Activated CD4-positive, alpha-beta T cell treated with anti-CD3 and anti-CD28 coated beads, Interleukin-10, Interleukin-2, amounts not matched to agents 100 ng/mL and 50 ng/mL, durations not matched to agents 16 hours and 8 hours (primary cell): Measurements from ENCODE around the gene KLHDC8B.

Experiments
- DNase-seq: peaks from one replicate; pipeline ENCODE4 v3.0.0-alpha.2; 2020

Gene KLHDC8B

GRCh38 chr3:49161197-49161596, 10.2 kb upstream of the KLHDC8B start:
- no peak for DNase-seq

DNA sequence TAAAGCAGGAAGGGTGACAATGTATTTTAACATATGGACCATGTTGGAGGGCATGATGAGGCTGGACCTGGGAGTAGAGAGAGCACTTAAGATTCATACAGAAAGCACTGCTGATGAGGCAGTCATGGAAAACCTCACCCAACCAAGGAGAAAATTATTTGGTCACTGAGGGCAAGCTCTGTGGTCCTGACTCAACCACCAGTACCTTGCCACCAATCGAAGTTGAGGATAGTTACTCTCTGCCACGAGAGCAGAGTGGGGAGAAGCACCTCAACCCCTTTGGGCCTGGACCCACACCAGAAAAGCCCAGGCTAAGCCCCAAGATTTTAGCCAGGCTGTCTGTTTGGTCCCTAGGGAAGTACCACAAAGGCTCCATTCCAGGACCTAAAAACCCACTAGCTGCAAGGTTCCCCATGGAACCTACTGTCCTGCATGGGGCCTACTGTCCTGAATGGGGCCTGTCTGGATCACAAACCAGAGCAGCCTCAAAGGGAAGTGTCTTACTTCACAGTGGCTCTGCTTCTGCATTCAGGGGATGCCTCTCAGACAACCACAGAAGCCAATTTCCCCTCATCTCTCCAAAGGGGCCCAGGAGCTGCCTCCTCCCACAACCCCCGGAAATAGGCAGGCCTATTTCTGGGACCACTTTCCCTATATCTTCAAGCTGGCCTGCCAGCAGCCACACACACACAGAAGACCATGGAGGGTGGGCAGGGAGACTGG, 9.4 kb upstream of the KLHDC8B start:
- DNase-seq = peak; percentile 26

GRCh38 chr3:49162751-49163419, 8.5 kb upstream of the KLHDC8B start:
- DNase-seq = no peak

DNA sequence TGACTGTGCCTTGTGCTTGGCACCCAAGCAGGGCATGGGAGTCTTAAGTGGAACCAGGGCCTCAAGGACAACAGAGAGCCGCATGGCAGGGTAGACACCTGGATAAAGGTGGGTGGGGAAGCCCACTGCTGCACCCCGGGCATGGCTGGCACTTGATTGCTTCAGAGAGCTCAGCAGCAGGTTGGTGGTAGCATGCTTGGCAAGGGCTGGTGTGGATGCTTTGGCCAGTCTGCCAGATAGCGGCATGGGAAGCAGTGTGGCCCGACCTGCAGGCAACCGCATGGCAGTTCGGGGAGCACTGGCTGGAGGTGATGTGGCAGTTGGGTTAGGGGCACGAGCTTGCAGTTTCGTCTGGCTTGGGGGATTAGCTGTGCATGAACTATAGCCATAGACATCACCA, 7.8 kb upstream of the KLHDC8B start:
- no peak for DNase-seq

DNA sequence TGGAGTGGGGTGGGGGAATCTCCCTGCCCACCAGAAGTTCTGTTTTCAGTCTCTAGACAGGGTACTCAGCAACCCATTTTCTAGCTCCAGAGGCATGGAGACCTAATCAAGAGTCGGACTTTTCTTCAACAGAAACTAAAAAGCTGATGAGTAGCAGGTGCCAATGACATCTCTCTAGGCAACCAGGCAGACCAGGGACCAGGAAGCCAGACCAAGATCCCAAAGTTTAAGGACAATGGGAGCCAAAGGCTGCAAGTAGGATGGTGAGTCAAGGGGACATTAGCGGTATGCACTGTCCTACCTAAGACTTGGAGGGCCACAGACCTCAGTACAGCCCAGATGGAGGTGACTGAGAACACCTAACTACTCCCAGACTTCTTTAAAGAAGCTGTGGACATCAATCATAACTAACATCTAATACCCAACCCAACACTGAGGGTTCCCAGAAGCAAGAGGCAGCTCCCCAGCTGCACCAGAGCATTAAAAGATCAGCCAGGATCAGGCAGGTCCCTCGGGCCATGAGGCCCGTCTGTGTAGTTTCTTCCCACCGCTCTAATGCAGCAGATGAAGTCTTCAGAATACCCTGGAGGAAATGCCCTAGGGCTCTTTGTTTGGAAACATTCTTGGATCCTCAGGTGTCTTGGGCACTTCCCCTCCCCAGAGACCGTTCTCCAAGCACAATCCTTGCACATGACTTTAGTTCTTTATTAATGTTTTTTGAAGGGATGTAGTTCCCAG, 6.2 kb upstream of the KLHDC8B start:
- DNase-seq = no peak

DNA sequence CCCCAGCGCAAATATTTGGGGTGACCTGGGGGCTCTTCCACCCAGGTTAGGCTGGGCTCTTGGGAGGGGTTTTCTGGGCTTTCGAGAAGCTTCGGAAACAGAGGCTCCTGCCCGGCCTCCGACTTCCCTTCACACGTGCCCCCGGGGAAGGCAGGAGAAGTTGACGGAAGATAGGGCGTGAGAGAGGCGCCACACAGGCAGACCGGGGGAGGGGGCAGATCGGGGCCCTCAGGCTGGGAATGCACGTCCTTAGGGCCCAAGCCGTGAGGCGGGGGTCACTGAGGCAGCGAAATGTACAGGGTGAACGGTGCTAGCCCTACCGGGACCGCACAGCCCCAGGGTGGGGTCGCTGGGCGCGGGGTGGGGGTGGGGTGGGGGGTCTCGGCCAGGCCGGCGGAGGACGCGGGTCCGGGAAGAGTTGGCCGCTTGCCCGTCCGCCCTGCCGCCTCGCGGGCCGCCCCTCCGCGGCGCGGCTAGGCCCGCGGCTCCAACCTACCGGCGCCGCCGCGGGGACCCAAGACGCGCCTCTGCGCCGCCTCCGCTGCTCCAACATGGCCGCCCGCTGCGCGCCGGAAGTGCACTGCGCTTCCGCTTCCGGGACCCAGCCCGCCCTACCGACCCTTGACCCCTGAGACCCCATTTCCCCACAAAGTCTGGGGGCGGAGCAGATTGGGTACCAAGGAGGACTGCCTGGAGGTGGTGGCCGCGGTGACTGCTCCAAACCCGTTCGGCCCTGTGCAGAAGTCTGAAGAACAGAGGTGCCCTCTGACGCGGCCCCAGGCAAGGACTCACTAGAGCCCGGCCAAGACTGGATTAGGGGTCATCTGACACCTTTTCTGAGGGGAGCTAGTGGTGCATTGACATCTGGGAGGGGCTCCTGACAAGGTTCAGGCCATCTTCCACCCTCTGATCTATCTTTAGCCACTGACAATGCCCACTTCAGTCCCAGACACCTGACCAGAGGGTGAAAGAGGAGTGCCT, 5.3 kb upstream of the KLHDC8B start, which contains the start of gene CCDC71:
Gene CCDC71 (minus strand): TSS at position 561 of the 981 bp plus-strand sequence. CDS start 2,123 bp downstream, outside the sequence.
- DNase-seq = peak; percentile 86

DNA sequence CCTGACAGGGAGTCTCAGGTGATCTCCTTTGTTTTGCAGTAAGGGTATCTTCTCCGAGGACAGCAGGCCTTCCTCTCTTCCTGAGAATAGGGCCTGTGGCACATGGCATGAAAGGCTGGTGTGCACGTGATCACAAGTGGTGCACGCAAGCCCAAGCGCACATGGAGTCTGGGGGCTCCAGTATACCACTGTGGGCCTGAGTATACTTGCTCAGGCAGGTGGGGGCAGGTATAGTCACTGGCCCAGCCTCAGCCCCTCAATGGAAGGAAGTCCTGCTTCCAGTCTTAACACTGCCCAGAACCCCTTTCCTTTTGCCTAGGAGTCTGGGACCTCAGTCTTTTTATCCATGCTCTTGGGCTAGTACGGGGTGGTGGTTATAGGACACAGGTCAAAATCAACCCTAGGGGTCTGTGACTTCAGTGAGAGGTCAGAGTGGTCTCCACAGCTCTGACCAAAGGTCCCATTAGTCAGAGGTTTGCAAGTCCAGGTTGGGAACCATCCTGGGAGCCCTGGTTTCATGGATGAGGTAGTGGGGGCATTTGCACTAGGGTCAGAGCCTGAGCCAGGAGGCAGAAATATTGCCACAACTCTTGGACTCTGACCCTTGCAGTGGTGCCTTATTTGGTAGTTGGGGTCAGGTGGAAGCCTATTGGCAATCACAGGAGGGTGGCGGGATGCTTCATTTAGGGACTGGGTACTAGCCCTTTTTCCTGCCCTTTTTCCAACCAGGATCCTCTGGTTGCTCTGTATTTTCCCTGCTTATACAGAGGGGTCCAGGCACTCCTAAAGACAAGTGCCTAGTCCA, 4.4 kb upstream of the KLHDC8B start:
- DNase-seq = no peak

DNA sequence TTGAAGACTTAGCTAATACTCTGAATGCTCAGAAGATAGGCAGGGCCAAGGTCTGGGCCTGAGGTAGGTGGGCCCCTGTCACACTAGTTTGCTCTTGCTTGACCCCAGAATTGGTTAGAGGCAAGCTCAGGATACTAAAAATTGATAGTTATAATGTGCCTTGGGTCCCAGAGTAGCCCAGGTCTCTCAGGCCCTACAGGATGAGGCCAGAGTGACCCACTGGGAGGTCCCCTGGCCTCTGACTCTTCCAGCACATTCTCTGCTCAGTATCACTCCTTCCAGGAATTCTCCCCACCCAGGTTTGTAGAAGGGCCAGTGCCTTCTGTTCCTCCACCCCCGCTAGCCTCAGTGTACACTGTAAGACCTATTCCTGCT, 667 bp upstream of the KLHDC8B start:
- no peak for DNase-seq

GRCh38 chr3:49171775-49172500, 540 bp downstream of the KLHDC8B start:
- no peak for DNase-seq

- DNase-seq = no peak
These were observed 1.2 kb downstream of the KLHDC8B start for GRCh38 chr3:49172551-49173041.

GRCh38 chr3:49173116-49173791, 1.9 kb downstream of the KLHDC8B start:
- no peak for DNase-seq

DNA sequence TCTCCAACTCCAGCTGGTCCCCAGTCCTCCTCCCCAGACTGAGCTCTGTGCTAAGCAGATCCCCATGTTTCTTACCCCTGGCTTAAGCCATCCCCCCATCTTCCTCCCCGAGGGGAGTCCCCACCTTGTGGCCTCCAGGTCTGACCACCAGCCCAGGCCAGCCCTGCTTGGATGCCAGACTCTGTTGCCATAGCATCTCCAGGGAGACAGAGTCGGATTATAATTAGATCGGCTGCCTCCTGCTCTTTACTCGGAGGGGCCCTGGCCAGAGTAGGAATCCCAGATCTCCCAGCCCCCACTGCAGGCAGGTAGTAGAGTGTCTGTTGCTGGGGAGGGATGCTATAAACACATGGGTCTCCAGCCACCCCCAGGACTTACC, 2.4 kb downstream of the KLHDC8B start:
- DNase-seq = no peak

DNA sequence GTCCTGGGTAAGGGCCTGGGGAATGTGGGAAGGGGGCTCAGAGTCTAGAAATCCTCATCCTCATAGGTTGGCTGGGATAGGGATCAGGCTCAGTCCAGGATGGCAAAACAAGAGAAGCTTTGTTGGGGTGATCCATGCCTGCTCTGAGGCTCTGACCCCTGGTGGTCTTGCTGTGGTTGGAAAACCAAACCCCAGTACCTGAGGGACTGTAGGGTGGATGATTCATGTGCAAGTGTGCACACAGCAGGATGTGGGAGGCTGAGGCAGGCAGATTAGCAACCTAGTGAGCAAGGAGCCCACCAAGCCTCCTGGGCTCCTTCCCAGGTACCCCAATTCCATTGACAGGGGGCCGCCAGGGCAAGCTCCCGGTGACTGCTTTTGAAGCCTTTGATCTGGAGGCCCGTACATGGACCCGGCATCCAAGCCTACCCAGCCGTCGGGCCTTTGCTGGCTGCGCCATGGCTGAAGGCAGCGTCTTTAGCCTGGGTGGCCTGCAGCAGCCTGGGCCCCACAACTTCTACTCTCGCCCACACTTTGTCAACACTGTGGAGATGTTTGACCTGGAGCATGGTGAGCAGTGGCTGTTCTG, 3.1 kb downstream of the KLHDC8B start:
- DNase-seq = no peak

DNA sequence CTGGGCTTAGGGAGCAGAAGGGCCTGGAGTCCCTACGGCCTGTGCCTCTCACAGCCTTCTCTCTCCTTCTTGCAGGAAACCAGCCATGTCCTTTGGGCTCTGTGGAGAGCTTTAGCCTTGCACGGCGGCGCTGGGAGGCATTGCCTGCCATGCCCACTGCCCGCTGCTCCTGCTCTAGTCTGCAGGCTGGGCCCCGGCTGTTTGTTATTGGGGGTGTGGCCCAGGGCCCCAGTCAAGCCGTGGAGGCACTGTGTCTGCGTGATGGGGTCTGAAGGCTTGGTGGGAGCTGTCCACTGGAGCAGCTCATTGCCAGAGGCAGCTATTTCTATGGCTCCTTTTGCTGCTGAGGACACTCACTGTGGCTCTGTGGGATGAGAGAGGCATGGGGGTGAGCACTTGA, 4.1 kb downstream of the KLHDC8B start:
- no peak for DNase-seq

DNA sequence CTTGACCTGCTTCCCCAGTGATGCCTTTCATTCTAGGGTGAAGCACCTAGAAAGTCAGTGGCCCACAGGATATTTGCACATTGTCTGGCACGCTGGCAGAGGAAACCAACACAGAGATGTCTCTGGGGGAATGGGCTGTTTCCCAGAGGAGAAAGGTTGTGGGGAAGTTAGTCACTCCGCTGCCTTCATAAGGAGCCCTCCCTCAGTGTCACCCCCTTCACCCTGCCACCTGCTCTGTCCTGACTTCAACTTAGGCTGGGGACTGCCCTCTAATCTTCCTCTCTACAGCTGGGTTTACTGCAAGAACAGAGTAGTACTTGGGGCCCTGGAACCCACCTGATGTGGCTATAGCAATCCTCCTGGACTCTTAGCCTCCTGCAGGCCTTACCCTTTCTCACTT, 5.7 kb downstream of the KLHDC8B start:
- no peak for DNase-seq

- DNase-seq = no peak
These were observed 8.7 kb downstream of the KLHDC8B start for GRCh38 chr3:49180116-49180515.

GRCh38 chr3:49181351-49181750, 10.0 kb downstream of the KLHDC8B start:
- no peak for DNase-seq

DNA sequence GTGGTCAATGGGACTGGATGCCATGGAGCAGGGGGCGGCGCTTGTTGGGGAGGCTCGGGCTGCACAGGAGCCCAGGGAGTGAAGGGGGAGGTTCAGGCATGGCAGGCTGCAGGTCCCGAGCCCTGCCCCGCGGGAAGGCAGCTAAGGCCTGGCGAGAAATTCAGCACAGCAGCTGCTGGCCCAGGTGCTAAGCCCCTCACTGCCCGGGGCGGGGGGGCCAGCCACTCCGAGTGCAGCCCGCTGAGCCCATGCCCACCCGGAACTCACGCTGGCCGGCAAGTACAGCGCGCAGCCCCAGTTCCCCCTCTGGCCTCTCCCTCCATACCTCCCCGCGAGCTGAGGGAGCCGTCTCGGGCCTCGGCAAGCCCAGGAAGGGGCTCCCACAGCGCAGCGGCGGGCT, 11.3 kb downstream of the KLHDC8B start:
- no peak for DNase-seq

DNA sequence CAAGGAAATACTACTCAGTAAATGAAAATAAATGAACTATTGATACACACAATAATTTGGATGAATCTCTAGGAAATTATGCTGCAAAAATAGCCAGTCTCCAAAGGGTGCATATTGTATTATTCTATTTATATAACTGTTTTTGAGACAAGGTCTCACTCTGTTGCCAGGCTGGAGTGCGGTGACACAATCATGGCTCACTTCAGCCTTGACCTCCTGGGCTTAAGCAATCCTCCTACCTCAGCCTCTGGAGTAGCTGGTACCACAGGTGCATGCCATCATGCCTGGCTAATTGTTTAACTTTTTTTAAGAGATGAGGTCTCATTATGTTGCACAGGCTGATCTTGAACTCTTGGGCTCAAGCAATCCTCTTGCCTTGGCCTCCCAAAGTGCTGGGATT, 12.5 kb downstream of the KLHDC8B start:
- no peak for DNase-seq

DNA sequence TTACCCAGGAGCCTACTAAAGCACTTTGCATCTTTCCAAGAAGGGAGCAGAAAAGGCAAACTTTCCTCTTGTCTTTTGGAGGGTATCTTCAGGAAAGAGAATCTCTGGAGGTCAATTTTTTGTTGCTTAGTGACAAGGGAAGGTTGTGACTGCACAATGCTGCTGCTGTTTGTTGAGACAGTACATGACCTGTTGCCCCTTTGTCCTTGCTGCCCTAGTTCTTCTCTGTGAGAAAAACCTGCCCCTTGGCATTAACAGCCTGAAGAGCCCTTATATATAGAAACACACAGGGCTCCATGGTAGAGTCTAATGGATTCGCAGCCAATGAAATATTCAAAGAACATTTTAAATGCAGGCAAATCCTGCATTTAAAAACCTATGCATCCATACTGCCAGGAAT, 20.3 kb downstream of the KLHDC8B start:
- DNase-seq = no peak
